Adrenal gland (tissue), 5 donors: ENCODE data around the gene BACH2.

ENCODE experiments used
- CTCF ChIP-seq, 6 experiments: fragments of 450-650 bp in 4 of 6; fragments of 200-600 bp in 2 of 6; sonication (generic) in 1 of 6; IDR thresholded peaks; 1 replicate in 5 of 6; 2 replicates in 1 of 6; pipeline versions ENCODE4 v1.5.1 to v1.8.0; 2016 to 2021; ENCODE audit warnings: antibody characterized with exemption in 6 of 6, mild to moderate bottlenecking in 2 of 6, moderate library complexity in 1 of 6
- POLR2A ChIP-seq, 2 donors: fragments of 450-650 bp; IDR thresholded peaks; one replicate each; pipeline ENCODE4 v1.6.1; 2017; ENCODE audit warnings: antibody characterized with exemption in 2 of 2, mild to moderate bottlenecking in 2 of 2, moderate library complexity in 1 of 2
- donor health status: DM: no; HTN: no; CAD: no.

GRCh38 chr6:90157441-90157840 is 139.2 kb downstream of the BACH2 start:
- TF ChIP-seq CTCF (IDR thresholded peaks at IDR 0.05) (no peak), POLR2A (IDR thresholded peaks at IDR 0.05) (no peak)
